Mucosa of stomach (tissue), 1 donor: ENCODE data around the gene SEPTIN12.

Source experiments
- H3K27me3 ChIP-seq: one replicate; pipeline ENCODE4 v1.7.0; 2013; ENCODE audit warnings: mild to moderate bottlenecking, low read length; ENCODE audit not compliant: control insufficient read depth, insufficient read depth
- H3K36me3 ChIP-seq: one replicate; pipeline ENCODE4 v1.7.0; 2013; ENCODE audit warnings: low read length; ENCODE audit not compliant: control insufficient read depth, insufficient read depth
- H3K4me1 ChIP-seq: one replicate; pipeline ENCODE4 v1.7.0; 2013; ENCODE audit warnings: mild to moderate bottlenecking, low read length; ENCODE audit not compliant: control insufficient read depth, insufficient read depth
- H3K4me3 ChIP-seq: one replicate; pipeline ENCODE4 v1.7.0; 2013; ENCODE audit warnings: low read length
- H3K9ac ChIP-seq: one replicate; pipeline ENCODE4 v1.7.0; 2013; ENCODE audit warnings: mild to moderate bottlenecking, low read length, moderate library complexity
- H3K9me3 ChIP-seq: one replicate; pipeline ENCODE4 v1.7.0; 2013; ENCODE audit warnings: mild to moderate bottlenecking, low read length, moderate library complexity; ENCODE audit not compliant: control insufficient read depth
- donor health status: Pancreatic carcinoma.

Gene SEPTIN12, protein sequence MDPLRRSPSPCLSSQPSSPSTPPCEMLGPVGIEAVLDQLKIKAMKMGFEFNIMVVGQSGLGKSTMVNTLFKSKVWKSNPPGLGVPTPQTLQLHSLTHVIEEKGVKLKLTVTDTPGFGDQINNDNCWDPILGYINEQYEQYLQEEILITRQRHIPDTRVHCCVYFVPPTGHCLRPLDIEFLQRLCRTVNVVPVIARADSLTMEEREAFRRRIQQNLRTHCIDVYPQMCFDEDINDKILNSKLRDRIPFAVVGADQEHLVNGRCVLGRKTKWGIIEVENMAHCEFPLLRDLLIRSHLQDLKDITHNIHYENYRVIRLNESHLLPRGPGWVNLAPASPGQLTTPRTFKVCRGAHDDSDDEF

DNA sequence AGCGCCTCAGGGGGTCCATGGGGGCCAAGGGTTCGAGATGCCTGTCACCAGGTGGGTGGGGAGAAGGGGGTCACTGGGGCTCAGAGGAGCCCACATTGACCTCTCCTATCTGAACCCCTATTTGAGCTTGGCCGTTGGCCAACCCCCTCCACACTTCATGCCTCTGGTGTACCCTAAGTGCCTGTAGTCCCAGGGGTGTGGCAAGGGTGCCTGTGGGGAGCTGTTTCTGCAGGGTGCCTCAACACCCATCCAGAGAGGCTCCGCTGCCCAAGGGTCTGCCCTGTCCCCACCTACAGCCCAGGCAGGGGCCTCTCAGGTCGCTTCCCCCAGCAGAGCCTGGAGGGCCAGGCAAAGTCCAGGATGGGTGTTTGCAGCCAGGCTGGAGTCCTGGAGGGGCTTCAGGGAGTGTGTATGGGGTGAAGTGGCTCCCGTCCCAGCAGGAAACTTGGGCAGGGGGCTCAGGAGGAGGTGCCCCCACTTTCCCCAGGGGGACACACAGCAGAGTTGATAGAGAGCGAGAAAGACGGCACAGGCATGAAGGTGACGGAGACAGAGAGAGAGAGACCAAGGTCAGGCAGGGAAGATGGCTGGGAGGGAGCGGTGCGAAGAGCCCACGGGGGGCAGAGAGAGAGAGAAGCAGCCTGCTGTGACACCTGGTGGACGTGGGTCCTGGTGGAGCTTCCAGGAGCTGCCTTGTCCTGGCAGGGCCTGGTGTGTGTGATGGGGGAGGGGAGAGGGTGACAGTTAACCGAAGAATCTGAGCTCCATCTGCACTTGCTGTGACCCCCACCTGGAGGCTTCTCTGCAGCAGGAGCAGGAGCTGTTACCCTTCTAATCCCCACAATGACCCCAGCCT is at the start of gene SEPTIN12:
SEPTIN12 (minus strand) TSS at position 719 of the 856 bp plus-strand sequence; CDS start at position 19, 700 bp downstream.
- H3K4me1 ChIP-seq, result peaks cover 10% of the 10 kb centered on the region
- H3K4me3 ChIP-seq, result no peak within 1 kb of the TSS
- no peaks in the 10 kb centered on the region for H3K27me3 ChIP-seq
- H3K9me3 ChIP-seq, result no peaks in the 10 kb centered on the region
- H3K36me3 ChIP-seq, result no peaks in the 10 kb centered on the region
- no peak within 1 kb of the TSS for H3K9ac ChIP-seq

DNA sequence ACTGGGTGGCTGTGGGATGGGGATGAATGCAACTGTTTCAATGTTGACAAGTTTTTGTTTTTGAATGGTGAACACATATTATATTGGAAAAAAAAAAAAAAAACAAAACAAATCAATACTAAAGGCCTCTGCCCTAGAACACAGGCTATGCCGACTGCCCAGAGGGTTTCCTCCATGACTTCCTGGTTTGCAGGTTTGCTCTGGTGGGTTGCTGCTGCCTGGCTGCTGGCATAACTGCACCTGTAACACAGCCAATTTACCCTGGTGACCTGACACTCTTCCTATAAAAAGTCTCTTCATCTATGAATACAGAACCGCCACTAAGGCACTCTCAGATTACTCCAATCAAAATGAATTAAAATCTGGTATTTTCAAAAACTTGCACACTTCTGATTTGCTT is 48.6 kb upstream of the SEPTIN12 start:
- H3K9ac ChIP-seq, result no peak overlapping the region
- H3K36me3 ChIP-seq, result peaks cover 18% of the 10 kb centered on the region
- peaks cover 19% of the 10 kb centered on the region for H3K4me1 ChIP-seq
- H3K27me3 ChIP-seq, result no peaks in the 10 kb centered on the region
- H3K9me3 ChIP-seq, result no peaks in the 10 kb centered on the region
- H3K4me3 ChIP-seq, result no peak overlapping the region

DNA sequence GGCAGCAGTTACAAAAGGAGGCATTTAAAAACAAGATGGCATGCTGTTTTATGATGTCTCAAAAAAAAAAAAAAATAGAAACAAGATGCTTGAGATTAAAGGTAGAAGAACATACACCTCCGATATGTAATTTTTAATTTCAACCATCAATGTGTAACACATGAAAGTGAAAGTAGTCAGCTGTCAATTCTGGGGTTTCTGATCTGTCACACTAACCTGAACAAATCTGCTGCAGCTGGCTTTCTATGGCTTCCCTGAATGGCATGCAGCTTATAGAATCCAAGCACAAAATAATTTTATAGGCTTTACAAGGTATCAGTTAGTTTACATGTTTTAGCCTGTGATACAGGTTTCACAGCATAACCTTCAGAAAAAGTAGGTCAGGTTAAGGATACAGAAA is 45.4 kb upstream of the SEPTIN12 start:
- H3K4me3 ChIP-seq, result no peak overlapping the region
- peaks cover 10% of the 10 kb centered on the region for H3K36me3 ChIP-seq
- peaks cover 19% of the 10 kb centered on the region for H3K4me1 ChIP-seq
- no peaks in the 10 kb centered on the region for H3K9me3 ChIP-seq
- H3K27me3 ChIP-seq, result no peaks in the 10 kb centered on the region
- H3K9ac ChIP-seq, result no peak overlapping the region

DNA sequence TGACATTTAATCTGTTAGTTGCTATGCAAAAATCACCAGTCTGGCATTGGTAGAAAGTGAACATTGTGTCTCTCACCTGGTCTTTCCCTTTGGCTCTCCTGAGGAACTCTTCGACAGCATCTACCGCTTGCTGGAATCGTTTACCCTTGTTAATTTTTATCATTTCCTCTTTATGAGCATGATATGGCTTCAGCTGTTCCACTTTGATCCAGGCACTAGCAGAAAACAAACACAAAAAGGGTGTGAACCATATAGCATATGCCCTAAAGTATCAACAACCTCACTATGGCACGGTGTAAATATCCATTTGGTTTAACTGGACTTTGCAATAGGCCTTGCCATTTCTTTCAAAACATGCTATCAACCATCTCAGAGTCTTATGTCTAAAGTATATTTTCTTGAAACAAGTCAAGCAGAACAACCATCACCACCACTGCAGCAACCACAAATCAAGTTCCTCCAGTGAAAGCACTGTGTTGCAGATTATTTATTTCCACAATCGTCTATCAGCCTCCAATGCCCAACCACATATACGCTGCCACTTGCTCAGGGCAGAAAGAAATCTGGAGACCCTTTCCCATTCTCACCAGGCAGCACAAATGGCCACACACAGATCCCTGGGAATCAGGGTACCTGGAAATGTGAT is 44.7 kb upstream of the SEPTIN12 start:
- no peak overlapping the region for H3K4me3 ChIP-seq
- peaks cover 10% of the 10 kb centered on the region for H3K36me3 ChIP-seq
- H3K4me1 ChIP-seq, result peaks cover 19% of the 10 kb centered on the region
- H3K9ac ChIP-seq, result no peak overlapping the region
- H3K27me3 ChIP-seq, result no peaks in the 10 kb centered on the region
- H3K9me3 ChIP-seq, result no peaks in the 10 kb centered on the region

DNA sequence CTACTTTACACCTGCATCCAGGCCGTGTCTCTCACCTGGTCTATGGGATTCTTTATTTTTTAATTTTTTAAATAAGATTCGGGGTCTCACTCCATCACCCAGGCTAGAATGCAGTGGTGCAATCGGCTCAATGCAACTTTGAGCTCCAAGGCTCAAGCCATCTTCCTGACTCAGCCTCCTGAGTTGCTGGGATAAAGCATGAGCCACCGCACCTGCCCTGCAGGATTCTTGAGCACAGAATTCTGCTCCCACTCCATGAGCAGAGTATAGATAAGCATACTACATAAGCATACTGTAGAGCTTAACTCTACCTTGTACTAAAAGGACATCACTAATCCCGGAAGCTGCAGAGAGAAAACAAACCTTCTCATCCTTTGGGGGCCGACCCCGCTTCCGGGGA is 43.5 kb upstream of the SEPTIN12 start:
- H3K4me1 ChIP-seq, result peaks cover 19% of the 10 kb centered on the region
- peaks cover 18% of the 10 kb centered on the region for H3K36me3 ChIP-seq
- no peaks in the 10 kb centered on the region for H3K27me3 ChIP-seq

DNA sequence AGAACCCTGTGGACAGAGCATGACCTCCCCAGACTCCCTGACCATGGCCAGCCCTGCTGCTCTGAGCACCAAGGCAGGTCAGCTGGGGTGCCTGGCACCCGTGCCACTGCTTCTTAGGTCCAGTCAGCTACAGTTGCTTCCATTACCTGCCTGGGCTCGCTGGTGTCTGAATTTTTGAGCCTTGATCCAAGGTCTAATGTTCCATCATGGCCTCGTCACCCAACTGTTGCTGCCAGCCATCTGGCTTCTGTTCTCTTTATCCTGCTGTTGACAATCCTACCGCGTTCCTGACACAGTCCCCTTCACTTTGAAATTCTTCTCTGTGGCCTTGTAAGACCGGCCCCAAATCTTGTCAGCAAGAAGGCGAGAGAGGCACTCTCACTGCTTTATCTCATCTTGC is 42.3 kb upstream of the SEPTIN12 start:
- Histone ChIP-seq H3K27me3 (no peaks in the 10 kb centered on the region), H3K4me1 (peaks cover 19% of the 10 kb centered on the region), H3K9ac (no peak overlapping the region), H3K36me3 (peaks cover 22% of the 10 kb centered on the region), H3K4me3 (no peak overlapping the region), H3K9me3 (no peaks in the 10 kb centered on the region)

More for the DNA sequence above, 43.5 kb upstream of the SEPTIN12 start:
- H3K4me3 ChIP-seq, result no peak overlapping the region
- no peak overlapping the region for H3K9ac ChIP-seq
- no peaks in the 10 kb centered on the region for H3K9me3 ChIP-seq

DNA sequence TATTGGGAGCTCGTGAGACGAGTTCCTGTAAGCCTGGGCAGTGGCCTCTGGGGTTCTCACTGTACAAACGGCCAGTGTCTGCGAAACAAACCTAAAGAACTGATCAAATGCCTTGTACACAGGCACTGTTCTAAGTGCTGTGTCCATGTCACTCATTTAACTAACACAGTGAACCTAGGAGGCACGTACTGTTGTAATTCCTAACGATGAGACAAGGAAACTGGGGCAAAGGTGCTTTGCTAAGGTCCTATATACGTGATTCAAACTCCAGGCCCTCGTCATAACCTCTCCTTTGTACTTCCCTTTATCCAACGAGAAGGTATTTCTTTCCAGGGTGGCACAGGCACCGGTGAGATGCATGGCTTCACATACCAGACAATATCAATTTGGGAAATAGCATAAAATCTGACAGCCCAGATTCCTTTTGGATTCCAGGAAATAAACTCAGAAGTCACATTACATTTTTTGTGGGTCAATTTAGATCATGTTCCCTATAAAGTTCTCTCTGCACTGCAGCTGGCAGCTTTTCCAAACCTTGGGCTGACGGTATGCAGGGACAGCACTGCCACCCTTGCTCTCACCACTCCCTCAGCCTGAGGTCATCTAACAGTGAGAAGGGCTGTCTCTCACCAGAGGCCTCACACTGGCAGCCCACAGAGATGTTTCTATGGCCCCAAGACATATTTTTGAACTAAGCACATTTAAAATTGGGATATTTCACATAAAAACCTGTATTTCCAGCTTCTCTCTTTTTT is 40.6 kb upstream of the SEPTIN12 start:
- H3K9ac ChIP-seq, result no peak overlapping the region
- no peaks in the 10 kb centered on the region for H3K27me3 ChIP-seq
- no peak overlapping the region for H3K4me3 ChIP-seq
- peaks cover 22% of the 10 kb centered on the region for H3K36me3 ChIP-seq
- peaks cover 16% of the 10 kb centered on the region for H3K4me1 ChIP-seq
- no peaks in the 10 kb centered on the region for H3K9me3 ChIP-seq

DNA sequence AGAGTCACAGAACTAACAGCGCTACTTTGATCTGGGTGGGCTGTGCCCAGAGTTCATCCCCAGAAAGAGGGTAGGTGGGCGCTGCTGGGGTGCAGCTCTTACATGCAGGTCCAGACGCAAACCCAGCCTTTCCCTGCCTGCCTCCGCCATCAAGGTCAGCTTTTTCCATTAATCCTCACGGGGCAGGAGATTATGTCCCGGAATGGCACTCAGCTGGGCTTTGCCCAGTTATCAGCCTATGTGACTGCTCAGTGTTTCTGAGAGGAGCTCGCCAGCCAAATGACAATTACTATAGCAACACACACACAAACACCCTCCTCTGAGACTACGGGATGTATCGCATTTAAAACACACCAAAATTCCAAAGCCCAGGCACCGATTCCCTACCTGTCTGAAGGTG is 38.8 kb upstream of the SEPTIN12 start:
- Histone ChIP-seq H3K9me3 (no peaks in the 10 kb centered on the region), H3K9ac (no peak overlapping the region), H3K36me3 (peaks cover 30% of the 10 kb centered on the region), H3K27me3 (no peaks in the 10 kb centered on the region), H3K4me1 (no peaks in the 10 kb centered on the region), H3K4me3 (no peak overlapping the region)

DNA sequence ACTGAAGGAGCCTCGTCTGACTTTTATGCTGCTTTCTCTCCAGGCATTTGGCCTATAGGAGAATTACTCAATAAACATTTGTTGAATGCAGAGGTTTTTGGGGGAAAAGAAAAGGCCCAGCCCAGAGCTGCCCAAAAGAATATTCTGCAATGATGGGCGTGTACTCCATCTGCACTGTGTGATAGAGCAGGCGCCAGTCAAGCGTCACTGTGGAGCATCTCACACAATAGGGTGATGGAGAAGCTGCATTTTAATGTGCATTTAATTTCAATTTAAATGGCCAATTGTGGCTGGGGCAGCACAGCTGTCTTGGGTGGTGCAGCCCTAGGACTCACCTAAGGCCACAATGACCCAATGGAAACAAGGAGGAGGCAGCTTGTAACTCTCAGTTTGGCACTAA is 38.4 kb upstream of the SEPTIN12 start:
- Histone ChIP-seq H3K4me3 (no peak overlapping the region), H3K9me3 (no peaks in the 10 kb centered on the region), H3K9ac (no peak overlapping the region), H3K36me3 (peaks cover 31% of the 10 kb centered on the region), H3K4me1 (no peaks in the 10 kb centered on the region), H3K27me3 (no peaks in the 10 kb centered on the region)

DNA sequence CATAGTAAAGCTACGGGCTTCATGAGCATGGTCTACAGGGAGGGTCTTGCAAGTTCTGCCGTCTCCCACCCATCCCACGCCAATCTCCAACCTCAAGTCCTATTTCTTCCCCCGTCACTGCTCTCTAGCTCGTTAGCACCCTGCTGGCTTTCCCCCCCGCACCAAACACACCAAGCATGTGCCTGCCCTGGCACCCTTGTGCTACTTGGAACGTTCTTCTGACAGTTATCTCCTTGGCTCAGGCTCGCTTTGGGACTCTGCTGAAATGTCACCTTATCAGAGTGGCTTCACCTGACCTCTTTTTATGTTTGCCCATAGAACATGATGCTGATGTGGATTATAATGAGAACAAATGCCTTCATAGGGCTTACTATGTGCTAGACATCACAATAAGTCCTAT is 37.1 kb upstream of the SEPTIN12 start:
- Histone ChIP-seq H3K4me1 (no peaks in the 10 kb centered on the region), H3K4me3 (no peak overlapping the region), H3K36me3 (peaks cover 36% of the 10 kb centered on the region), H3K9ac (no peak overlapping the region), H3K27me3 (no peaks in the 10 kb centered on the region), H3K9me3 (no peaks in the 10 kb centered on the region)

DNA sequence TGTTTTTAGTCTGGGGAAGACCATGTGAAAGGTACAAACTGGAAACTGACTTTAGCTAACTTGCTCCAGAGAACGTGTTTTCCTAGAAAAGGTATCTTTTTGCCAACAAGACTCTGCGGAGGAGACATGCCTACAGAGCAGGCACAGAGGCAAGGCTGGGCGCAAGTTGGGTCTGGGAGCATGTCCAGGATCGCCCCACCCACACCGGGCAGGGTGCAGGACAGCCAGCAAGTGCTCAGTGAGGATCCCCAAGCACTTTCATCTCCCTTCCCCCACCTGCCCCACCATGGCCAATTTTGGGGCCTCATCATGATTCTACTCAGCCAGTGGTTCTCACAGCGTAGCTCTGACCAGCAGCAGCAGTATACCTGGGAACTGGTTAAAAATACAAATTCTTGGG is 32.5 kb upstream of the SEPTIN12 start:
- H3K27me3 ChIP-seq, result no peaks in the 10 kb centered on the region
- H3K9ac ChIP-seq, result no peak overlapping the region
- no peak overlapping the region for H3K4me3 ChIP-seq
- peaks cover 21% of the 10 kb centered on the region for H3K36me3 ChIP-seq
- H3K4me1 ChIP-seq, result no peaks in the 10 kb centered on the region
- H3K9me3 ChIP-seq, result no peaks in the 10 kb centered on the region
